GM19324 (cell line): ENCODE results near the gene CABLES1.

Source experiments
- ATAC-seq: cut with Tn5 transposase; IDR thresholded peaks from one replicate; pipeline ENCODE4 v1.9.1; 2021; ENCODE audit warnings: mild to moderate bottlenecking, moderate library complexity; ENCODE audit not compliant: unreplicated experiment, low FRiP score

CABLES1 gene

GRCh38 chr18:23189768-23190661 is 54.7 kb downstream of the CABLES1 start:
- no peak for ATAC-seq

DNA sequence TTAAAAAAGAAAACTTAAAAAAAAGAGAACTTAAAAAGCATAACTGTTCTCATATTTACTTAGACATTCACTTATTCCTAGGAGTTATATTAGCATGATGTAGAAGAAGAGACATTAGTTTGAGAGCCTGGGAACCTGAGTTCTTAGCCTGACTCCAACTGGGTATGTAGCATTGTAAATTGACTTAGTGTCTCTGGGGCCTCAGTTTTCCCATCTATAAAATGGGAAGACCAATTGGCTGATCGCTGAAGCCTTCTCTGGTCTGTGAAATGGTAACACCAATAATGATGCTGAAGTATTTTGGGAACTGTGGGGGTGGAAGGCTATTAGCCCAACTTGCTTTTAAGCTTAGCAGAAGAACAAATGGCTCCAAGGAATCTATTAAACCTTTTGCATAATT is 55.9 kb downstream of the CABLES1 start:
- ATAC-seq = no peak

- ATAC-seq = no peak
Observed at GRCh38 chr18:23193742-23194141, 58.5 kb downstream of the CABLES1 start.

GRCh38 chr18:23194155-23194996 is 59.1 kb downstream of the CABLES1 start:
- ATAC-seq = no peak

DNA sequence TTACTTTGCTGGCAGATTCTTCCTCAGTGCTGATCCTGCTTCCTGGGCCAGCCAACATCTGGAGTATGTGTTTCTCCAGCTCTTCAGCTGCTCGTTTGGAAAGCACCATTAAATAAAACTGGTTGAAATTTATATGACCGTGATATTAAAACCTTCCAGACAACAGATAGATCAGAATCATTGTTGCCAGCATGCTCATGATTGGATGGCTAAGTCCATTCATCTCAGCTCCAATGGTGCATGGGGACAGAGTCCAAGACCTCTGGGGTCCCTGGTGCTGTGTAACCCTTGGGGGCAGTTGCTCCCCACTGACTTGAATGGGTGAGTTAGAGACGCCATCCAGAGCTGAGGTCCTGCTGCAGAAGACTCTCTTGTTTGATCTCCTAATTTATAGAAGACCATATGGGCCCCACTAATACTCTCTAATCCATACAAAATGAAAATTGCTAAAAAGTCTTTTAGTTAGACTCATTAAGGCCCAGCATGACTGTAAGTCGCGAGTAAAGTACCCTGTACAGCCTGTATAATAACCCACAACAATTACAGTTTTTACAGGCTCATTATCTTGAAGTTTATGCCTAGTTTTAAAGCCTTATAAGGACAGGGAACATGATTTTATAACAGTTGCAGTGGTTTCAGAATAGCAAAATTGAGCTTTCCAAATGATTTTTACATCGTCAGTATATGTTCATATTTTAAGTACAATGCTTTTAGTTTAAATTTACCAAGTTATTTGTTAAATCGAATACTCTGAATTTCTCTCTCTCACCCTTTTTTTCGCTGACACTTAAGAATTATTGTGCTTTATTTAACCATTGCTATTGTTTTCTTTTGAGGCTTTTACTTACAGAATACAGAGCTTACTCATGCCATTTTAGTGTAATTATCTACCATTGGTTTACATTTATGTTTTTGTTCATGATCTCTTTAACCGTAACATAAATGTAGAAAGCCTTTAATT is 60.0 kb downstream of the CABLES1 start:
- no peak for ATAC-seq

- ATAC-seq = no peak
Observed at GRCh38 chr18:23196119-23197007, 61.1 kb downstream of the CABLES1 start.

DNA sequence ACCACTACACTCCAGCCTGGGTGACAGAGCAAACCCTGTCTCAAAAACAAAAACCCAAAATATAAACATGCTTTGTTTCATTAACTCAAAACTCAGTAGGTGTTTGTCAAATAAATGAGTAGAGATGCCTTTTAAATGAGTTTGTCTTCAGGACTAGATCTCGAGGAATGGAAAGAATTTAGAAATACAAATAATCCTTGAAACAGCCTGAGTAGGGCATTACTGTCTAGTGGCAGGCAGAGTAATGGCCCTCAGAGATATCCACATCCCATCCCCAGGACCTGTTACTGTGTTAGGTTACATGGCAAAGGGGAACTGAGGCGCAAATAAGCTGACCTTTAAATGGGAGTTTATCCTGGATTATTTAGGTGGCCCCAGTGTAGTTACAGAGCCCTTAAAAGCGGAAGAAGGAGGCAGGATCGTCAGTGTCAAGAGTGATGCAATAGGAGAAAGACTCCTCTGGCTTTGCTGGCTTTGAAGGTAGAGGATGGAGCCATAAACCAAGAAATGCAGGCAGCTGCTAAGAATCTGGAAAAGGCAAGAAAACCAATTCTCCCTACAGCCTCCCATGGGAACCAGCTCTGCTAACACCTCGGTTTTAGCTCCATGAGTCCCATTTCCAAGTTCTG is 63.0 kb downstream of the CABLES1 start:
- no peak for ATAC-seq

- no peak for ATAC-seq
Observed at GRCh38 chr18:23200756-23201155, 65.5 kb downstream of the CABLES1 start.

DNA sequence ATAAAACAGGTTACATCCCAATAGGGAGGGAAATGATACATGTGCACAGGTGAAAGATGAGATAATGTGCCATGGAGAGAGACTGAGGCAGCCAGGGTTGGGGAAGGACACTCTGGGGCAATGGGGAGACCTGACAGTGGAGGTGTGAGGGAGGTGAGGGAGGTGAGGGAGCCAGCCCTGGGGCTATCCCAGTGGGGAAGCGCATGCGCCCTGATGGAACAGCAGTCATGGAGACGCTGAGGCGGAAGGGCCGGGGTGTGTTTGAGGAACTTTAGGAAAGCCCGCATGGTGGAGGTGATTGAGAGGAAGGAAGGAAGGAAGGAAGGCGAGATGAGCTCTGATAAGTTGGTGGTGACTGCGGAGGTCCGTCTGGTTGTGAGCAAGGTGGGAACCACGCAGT is 66.5 kb downstream of the CABLES1 start:
- ATAC-seq = no peak

- ATAC-seq = no peak
Observed at GRCh38 chr18:23203891-23204432, 68.7 kb downstream of the CABLES1 start.

DNA sequence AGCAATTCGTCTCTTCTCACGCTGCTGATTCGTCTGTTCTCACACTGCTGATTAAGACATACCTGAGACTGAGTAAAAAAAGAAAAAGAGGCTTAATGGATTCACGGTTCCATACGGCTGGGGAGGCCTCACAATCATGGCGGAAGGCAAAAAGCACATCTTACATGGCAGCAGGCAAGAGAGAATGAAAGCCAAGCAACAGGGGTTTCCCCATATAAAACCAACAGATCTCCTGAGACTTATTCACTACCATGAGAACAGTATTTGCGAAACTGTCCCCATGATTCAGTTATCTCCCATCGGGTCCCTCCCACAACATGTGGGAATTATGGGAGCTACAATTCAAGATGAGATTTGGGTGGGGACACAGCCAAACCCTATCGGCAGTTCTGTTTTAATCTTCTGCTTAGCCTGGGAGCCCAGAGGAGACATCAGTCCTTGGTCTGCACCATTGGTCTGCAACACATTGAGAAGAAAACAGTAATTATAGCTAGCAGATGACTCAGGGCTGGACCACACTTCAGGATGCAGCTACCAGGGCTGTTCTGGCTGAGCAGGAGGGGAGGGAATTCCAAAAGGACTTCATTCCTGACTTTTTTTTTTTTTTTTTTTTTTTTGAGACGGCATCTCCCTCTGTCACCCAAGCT is 69.4 kb downstream of the CABLES1 start:
- ATAC-seq = no peak

GRCh38 chr18:23205980-23206379 is 70.7 kb downstream of the CABLES1 start:
- ATAC-seq = no peak

DNA sequence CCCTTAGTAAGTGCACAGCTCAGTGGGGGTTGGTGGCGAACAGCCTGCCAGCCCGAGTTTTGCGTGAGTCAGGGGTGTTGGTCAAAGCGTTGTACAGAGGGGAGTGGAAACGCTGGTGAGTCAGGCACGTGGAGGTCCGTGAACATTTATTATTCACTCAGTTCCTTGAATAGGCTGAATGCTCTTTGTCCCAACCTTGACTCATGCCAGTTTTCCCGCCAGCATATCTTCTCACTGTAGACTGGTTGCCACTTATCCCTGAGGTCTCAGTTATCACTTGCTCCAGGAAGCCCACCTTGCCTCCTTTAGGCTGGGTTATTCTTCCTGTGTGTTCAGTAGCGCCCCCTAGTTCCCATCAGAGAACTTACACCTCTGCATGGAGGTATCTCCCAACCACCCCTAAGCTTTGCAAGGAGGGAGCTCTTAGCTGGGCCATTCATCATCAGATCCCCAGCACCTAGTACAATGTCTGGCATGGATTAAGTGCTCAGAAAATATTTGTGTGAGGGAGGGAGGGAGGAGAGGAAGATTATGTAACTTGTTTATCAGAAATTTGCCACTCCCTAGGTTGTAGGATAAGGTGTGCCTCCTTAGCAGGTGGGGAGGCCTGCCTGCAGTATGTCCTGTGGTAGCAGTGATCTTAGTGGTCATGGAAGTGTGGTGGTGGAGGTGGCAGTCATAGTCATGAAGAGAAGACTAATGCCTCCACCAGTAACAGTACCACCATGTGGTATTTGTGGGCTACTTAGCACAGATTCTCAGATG is 72.1 kb downstream of the CABLES1 start:
- no peak for ATAC-seq

DNA sequence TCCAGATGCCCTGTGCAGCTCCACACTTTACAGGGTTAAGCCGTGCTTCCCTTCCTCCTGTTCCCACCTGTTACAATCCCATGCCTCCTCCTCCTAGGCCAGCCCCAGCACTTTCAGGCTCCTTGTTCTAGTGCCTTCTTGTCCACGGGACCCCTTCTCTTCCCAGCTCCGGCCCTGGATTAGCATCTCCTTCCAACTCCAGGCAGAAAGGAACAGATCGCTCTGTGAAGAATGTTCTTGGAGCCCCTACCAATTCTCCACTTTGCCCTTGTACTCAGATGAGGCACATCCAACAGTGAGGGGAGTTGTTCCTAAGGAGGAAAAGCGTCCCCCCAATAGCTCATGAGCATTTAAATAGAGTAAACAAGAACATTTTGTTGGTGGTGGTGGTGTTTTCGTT is 72.7 kb downstream of the CABLES1 start:
- no peak for ATAC-seq

DNA sequence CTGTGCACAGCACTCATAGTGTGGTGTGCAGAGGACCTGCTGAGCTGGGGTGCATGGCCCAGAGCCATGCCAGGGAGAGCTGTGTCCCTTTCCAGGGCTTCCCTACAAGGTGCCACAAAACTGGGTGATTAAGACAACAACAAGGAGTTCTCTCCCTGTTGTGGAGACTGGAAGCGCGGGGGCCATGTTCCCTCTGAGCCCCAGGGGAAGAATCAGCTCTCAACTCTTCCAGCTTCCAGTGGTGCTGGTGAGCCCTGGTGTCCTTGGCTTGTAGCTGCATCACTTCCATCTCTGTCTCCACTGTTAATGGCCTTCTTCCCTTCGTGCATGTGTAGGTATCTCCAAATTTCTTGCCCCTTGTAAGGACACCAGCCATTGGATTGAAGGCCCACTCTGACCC is 73.3 kb downstream of the CABLES1 start:
- ATAC-seq = no peak

- ATAC-seq = no peak
Observed at GRCh38 chr18:23209031-23209430, 73.7 kb downstream of the CABLES1 start.

DNA sequence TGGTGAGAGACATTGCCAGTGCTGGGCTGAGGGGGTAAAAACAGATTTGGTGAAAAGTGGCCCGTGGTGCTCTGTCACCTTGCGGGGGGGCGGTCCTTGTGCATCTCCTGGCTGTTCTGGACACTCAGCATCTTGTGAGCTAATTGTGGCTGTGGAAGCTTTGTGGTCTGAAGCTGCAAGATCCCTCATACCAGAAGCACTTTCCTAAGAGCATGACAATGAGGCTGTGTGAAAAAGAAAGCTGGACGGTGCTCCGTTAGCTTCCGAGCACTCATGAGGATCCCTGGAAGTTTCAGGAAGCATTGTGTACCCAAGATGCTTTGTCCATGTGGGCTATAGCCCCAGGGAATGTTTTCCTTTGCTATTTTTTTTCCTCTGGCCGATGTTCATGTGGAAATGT is 74.5 kb downstream of the CABLES1 start:
- no peak for ATAC-seq

DNA sequence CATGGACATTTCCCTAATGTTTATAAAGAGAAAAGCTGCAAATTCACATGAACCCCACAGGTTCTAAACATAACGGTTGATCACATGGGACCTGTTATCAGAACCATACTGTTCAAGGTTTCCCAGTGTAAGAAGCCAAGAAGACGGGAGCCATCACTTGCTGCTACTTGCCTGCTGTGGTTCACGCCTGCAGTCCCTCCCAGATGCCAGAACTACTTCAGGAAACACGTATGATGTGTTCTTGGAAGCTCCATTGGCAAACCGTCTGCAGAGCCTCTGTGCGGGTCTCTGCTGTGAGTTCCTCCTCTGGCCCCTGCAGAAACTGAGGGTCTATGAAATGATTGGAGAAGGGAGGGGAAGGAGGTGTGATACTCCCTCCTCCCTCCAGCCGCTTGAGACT is 75.2 kb downstream of the CABLES1 start:
- ATAC-seq = no peak
